Neural crest cell (in vitro differentiated cells): ENCODE results near the gene CPNE2. TPM values are rescaled to one million over a fixed set of nuclear protein-coding genes. Genes with fewer than 3 reads are reported as not detected.

Source experiments
- DNase-seq: peaks from one replicate; pipeline ENCODE4 v3.0.0; 2021; ENCODE audit warnings: low read depth, mixed read lengths, low spot score
- H3K27ac Mint-ChIP-seq: one replicate; pipeline ENCODE4 v1.8.0; 2021; ENCODE audit warnings: mild to moderate bottlenecking, mixed read lengths; ENCODE audit not compliant: unreplicated experiment
- H3K27me3 Mint-ChIP-seq: 2 replicates; pipeline ENCODE4 v1.8.0; 2021; ENCODE audit warnings: low read depth, mild to moderate bottlenecking, mixed read lengths
- H3K36me3 Mint-ChIP-seq: 2 replicates; pipeline ENCODE4 v1.8.0; 2021; ENCODE audit warnings: low read depth, mild to moderate bottlenecking, mixed read lengths
- H3K4me1 Mint-ChIP-seq: 2 replicates; pipeline ENCODE4 v1.8.0; 2021; ENCODE audit warnings: mixed read lengths
- H3K4me3 Mint-ChIP-seq: one replicate; pipeline ENCODE4 v1.8.0; 2021; ENCODE audit warnings: mild to moderate bottlenecking, mixed read lengths
- H3K9me3 Mint-ChIP-seq: 2 replicates; pipeline ENCODE4 v1.8.0; 2021; ENCODE audit warnings: mixed read lengths
- total RNA-seq: library from RNA; stranded (reverse); gene quantifications from 2 replicates; pipeline ENCODE4 v1.2.1, GENCODE V29; 2021
- TF ChIP-seq, protein P1 (sequence below): fragments of 200-600 bp; sonication (generic); conservative IDR thresholded peaks from 2 replicates; pipeline ENCODE4 v1.5.0; 2021; ENCODE audit warnings: antibody characterized with exemption, mild to moderate bottlenecking

The CPNE2 gene
- total RNA-seq, 1 donor from 2014 or later: 33.1 TPM

DNA sequence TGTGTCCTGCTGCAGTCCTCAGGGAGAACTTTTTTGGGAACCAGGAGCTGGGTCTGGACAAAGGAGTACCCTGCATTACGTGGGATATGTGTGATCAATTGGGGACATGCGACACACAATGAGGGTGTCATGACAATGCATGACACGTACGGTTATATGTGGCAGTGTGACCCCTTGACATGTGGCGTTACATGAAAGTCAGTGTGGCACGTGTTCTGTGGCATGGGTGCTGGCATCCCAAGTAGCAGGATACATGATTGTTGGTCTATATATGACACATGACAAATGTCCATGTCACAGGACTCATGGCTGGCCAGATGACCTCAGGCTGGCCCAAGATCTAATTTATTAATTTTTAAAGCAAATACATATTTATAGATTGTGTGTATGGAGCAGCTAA lies 9.7 kb upstream of the CPNE2 start:
- Mint-ChIP-seq H3K4me3 (no peak overlapping the region), H3K4me1 (peaks cover 6% of the 10 kb centered on the region), H3K9me3 (no peaks in the 10 kb centered on the region), H3K27ac (no peak overlapping the region), H3K27me3 (no peaks in the 10 kb centered on the region), H3K36me3 (no peaks in the 10 kb centered on the region)
- no peak for DNase-seq
- TF ChIP-seq, protein P1, sequence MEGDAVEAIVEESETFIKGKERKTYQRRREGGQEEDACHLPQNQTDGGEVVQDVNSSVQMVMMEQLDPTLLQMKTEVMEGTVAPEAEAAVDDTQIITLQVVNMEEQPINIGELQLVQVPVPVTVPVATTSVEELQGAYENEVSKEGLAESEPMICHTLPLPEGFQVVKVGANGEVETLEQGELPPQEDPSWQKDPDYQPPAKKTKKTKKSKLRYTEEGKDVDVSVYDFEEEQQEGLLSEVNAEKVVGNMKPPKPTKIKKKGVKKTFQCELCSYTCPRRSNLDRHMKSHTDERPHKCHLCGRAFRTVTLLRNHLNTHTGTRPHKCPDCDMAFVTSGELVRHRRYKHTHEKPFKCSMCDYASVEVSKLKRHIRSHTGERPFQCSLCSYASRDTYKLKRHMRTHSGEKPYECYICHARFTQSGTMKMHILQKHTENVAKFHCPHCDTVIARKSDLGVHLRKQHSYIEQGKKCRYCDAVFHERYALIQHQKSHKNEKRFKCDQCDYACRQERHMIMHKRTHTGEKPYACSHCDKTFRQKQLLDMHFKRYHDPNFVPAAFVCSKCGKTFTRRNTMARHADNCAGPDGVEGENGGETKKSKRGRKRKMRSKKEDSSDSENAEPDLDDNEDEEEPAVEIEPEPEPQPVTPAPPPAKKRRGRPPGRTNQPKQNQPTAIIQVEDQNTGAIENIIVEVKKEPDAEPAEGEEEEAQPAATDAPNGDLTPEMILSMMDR: no peak

DNA sequence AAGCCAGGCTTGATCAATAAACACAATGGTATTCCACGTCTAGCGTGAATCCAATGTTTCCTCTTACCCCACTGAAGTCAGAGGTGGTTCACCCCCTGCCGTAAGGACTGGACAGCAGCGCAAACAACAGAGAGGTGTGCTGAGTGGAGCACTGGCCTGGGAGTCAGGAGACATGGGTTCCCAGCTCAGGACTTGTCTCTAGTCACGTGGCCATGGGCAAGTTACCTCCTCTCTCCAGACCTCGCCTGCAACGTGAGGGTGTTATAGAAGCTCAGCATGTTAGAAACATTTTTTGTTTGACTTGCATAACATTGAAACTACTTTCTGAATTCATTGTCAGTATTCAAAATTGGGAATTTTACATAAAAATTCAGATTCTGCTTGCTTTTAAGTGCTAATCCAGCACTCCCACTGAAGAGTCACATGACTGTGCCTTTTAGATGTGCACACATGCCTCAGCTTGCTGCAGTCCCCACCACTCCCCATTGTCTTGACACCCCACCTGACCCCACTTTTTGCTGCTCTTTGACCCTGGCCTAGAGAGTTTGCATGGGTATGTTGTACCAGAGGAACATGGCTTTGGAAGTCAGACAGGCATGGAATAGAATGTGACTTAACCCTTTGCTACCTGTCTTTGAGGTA lies 8.8 kb upstream of the CPNE2 start:
- DNase-seq: no peak
- H3K36me3 Mint-ChIP-seq: no peaks in the 10 kb centered on the region
- H3K9me3 Mint-ChIP-seq: no peaks in the 10 kb centered on the region
- TF ChIP-seq, protein P1: no peak
- H3K4me1 Mint-ChIP-seq: peaks cover 6% of the 10 kb centered on the region
- peak overlapping the region; percentile 43 for H3K27ac Mint-ChIP-seq
- H3K27me3 Mint-ChIP-seq: no peaks in the 10 kb centered on the region
- no peak overlapping the region for H3K4me3 Mint-ChIP-seq

DNA sequence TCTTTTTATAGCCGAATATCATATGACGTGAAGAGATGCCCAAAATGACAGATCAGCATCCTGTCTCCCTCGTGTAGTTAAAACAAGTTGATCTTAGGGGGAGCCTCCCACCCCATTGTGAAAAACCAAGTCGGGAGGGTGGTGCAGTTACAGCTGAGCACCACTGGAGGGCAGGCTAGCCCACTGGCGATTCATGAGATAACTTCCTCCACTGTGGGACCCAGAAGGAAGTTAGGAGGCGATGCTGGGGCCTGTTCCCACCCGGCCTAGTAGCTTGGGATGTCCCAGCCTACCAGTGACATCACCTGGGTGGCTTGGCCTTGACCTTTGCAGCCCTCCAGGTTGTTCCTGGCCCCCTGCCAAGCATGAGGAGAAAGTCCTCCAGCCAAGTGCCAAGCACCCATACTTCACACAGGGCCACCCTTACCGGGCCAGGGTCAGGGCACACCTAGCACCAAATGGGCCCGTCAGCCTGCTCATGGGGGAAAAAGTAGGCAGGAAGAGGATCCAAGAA lies 8.1 kb upstream of the CPNE2 start:
- Mint-ChIP-seq H3K4me3 (no peak overlapping the region), H3K27ac (no peak overlapping the region), H3K36me3 (no peaks in the 10 kb centered on the region), H3K9me3 (no peaks in the 10 kb centered on the region), H3K27me3 (no peaks in the 10 kb centered on the region), H3K4me1 (peaks cover 6% of the 10 kb centered on the region)
- peak; percentile 79 for DNase-seq
- TF ChIP-seq, protein P1: peak; percentile 97

DNA sequence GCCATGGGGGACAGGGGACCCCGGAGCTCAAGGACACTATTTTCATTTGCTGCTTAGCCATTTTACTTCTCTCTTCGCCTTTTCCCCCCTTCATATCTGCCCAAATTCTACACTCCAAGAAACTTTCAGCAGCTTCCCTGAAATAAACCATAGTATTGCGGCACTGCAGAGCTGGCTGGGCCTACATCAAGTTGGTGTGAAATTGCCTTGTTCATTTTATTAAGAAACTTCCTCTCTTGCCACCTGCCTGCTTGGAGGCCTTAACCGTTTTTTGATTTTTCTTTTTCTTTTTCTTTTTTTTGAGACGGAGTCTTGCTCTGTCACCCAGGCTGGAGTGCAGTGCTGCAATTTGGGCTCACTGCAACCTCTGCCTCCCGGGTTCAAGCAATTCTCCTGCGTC lies 7.4 kb upstream of the CPNE2 start:
- Mint-ChIP-seq H3K36me3 (no peaks in the 10 kb centered on the region), H3K4me1 (peaks cover 6% of the 10 kb centered on the region), H3K4me3 (no peak overlapping the region), H3K9me3 (no peaks in the 10 kb centered on the region), H3K27ac (no peak overlapping the region), H3K27me3 (no peaks in the 10 kb centered on the region)
- DNase-seq: no peak
- TF ChIP-seq, protein P1: no peak

- H3K9me3 Mint-ChIP-seq: peaks cover 3% of the 10 kb centered on the region
- no peaks in the 10 kb centered on the region for H3K27me3 Mint-ChIP-seq
- no peak overlapping the region for H3K4me3 Mint-ChIP-seq
- H3K36me3 Mint-ChIP-seq: no peaks in the 10 kb centered on the region
- peaks cover 17% of the 10 kb centered on the region for H3K4me1 Mint-ChIP-seq
- H3K27ac Mint-ChIP-seq: no peak overlapping the region
- TF ChIP-seq, protein P1: no peak
- DNase-seq: no peak
Measured at GRCh38 chr16:57087003-57087402, 5.4 kb upstream of the CPNE2 start.
